Body of pancreas (tissue), 4 donors: ENCODE data around the gene NEDD1. TPM values are rescaled to one million over a fixed set of nuclear protein-coding genes. Genes with fewer than 3 reads are reported as not detected.
A peak's percentile ranks its signal among the peaks of the same experiment; 100 is the strongest.

Source experiments
- ATAC-seq: fragments of 150-250 bp; one replicate; pipeline ENCODE4 v1.9.1; 2016
- DNase-seq, 4 donors: peaks; one replicate each; pipeline ENCODE4 v3.0.0-alpha.2; 2019
- H3K27ac ChIP-seq, 4 donors: fragments of 200-600 bp; sonication (generic); 1 replicate in 3 of 4; 2 replicates in 1 of 4; pipeline versions ENCODE4 v1.5.1 to v1.6.1; 2016 to 2019; ENCODE audit warnings: mild to moderate bottlenecking in 1 of 4, mixed read lengths in 1 of 4, moderate library complexity in 1 of 4
- H3K27me3 ChIP-seq, 2 donors: fragments of 200-600 bp; sonication (generic); one replicate each; pipeline ENCODE4 v1.6.0; 2016; ENCODE audit warnings: mild to moderate bottlenecking in 1 of 2
- H3K36me3 ChIP-seq, 2 donors: fragments of 200-600 bp; sonication (generic); replicated peaks in 1 of 2; 2 replicates each; pipeline ENCODE4 v1.5.1; 2016; ENCODE audit warnings: low read depth in 2 of 2; ENCODE audit not compliant: insufficient read depth in 1 of 2
- H3K4me1 ChIP-seq: fragments of 200-600 bp; sonication (generic); one replicate; pipeline ENCODE4 v1.6.0; 2016
- H3K4me3 ChIP-seq, 2 donors: fragments of 200-600 bp; sonication (generic); 1 replicate in 1 of 2; 2 replicates in 1 of 2; pipeline ENCODE4 v1.5.1; 2016 to 2019
- H3K9me3 ChIP-seq, 3 donors: fragments of 200-600 bp; sonication (generic); 1 replicate in 2 of 3; 2 replicates in 1 of 3; pipeline ENCODE4 v1.5.1; 2016
- POLR2A ChIP-seq, 3 donors: fragments of 450-650 bp; IDR thresholded peaks; one replicate each; pipeline ENCODE4 v1.6.1; 2016; ENCODE audit warnings: antibody characterized with exemption in 3 of 3, mild to moderate bottlenecking in 2 of 3
- WGBS, 2 donors: methylation state at CpG; one replicate each; pipeline ENCODE4 v1.1.5; 2017; 5-methylcytosine and 5-hydroxymethylcytosine counted together
- intact Hi-C: fragments of 100-400 bp; cut with DNase I; formaldehyde crosslinking; loops from one replicate; pipeline ENCODE4 v1.15.1; 2023
- total RNA-seq, 2 donors: library from RNA; depleted of rRNA; stranded (reverse); fragments of >200 nt; gene quantifications; one replicate each; pipeline ENCODE4 v1.1.0, GENCODE V29; 2016
- TF ChIP-seq, protein P1 (sequence below), 7 experiments: fragments of 450-650 bp in 4 of 7; fragments of 200-600 bp in 3 of 7; sonication (generic) in 3 of 7; IDR thresholded peaks; one replicate each; pipeline ENCODE4 v1.5.1; 2016 to 2019; ENCODE audit warnings: antibody characterized with exemption in 7 of 7

NEDD1 gene
- total RNA-seq, 2 donors from 2014 or later, result 7.8 to 15.5 TPM

DNA sequence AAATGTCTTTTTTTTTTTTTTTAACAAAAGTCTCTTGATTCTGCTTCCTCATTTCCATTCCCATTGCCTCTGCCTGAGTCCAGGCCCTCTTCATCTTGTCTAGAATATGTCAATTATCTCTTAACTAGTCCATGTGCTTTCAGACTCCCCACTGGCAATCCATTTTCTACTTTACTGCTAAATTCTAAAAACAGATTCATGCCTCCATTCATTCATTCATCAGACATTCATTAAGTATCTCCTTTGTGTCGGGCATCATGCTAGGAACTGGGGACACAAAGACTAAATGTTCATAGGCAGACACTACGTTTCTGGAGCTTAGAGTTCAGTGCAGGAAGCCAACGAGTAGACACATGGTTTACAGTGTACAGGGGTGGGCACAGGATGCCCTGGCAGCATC lies 9.6 kb upstream of the NEDD1 start:
- WGBS, 2 donors, result 54 to 60% methylated on average over 3 of the region's 3 CpGs
- Histone ChIP-seq H3K9me3 (no peaks in the 10 kb centered on the region), H3K4me3 (no peak overlapping the region), H3K4me1 (no peaks in the 10 kb centered on the region), H3K36me3 (no peaks in the 10 kb centered on the region), H3K27me3 (no peaks in the 10 kb centered on the region), H3K27ac (no peak overlapping the region)
- intact Hi-C loops, result no loop called here
- TF ChIP-seq POLR2A (IDR thresholded peaks at IDR 0.05), result no peak
- TF ChIP-seq, protein P1, sequence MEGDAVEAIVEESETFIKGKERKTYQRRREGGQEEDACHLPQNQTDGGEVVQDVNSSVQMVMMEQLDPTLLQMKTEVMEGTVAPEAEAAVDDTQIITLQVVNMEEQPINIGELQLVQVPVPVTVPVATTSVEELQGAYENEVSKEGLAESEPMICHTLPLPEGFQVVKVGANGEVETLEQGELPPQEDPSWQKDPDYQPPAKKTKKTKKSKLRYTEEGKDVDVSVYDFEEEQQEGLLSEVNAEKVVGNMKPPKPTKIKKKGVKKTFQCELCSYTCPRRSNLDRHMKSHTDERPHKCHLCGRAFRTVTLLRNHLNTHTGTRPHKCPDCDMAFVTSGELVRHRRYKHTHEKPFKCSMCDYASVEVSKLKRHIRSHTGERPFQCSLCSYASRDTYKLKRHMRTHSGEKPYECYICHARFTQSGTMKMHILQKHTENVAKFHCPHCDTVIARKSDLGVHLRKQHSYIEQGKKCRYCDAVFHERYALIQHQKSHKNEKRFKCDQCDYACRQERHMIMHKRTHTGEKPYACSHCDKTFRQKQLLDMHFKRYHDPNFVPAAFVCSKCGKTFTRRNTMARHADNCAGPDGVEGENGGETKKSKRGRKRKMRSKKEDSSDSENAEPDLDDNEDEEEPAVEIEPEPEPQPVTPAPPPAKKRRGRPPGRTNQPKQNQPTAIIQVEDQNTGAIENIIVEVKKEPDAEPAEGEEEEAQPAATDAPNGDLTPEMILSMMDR (IDR thresholded peaks at IDR 0.05), result no peak
- DNase-seq (no peak), ATAC-seq (no peak)

DNA sequence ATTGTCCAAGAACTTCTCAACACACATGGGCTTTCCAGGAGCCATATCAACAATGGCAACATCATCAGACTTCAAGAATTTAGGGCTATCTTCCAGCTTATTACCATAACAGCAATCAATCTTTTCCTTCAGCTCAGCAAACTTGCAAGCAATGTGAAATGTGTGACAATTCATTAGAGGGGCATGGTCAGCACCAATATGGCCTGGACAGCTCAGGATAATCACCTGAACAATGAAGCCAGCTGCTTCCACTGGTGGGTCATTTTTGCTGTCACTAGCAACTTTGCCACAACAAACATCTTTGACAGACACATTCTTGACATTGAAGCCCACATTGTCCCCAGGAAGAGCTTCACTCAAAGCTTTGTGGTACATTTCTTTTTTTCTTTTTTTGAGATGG lies 5.9 kb upstream of the NEDD1 start:
- ATAC-seq, result no peak

DNA sequence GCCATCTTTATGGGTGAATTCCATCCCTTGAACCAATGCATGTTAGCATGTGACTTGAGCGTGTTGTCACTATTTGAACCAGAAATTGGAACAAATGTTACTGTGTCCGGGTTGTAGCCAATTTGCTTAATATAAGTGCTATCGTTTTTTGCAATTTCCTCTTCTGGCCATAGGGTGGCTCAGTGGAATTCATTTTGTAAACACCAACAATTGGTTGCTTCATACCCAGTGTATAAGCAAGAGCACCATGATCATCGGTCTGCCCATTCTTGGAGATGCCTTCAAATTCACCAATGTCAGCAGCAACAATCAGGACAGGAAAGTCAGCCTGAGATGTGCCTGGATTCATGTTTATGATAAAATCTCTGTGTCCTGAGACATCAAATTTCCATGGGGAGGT lies 5.0 kb upstream of the NEDD1 start:
- intact Hi-C loops, result no loop called here
- no peak for ATAC-seq
- 59 to 66% methylated on average over 4 of the region's 4 CpGs for WGBS, 2 donors
- Histone ChIP-seq H3K27ac (no peak overlapping the region), H3K4me1 (no peaks in the 10 kb centered on the region), H3K9me3 (no peaks in the 10 kb centered on the region), H3K4me3 (no peak overlapping the region), H3K27me3 (no peaks in the 10 kb centered on the region), H3K36me3 (no peaks in the 10 kb centered on the region)
- TF ChIP-seq, protein P1 (IDR thresholded peaks at IDR 0.05), result no peak
- TF ChIP-seq POLR2A (IDR thresholded peaks at IDR 0.05), result no peak
- no peak for DNase-seq

More for the DNA sequence above, 5.9 kb upstream of the NEDD1 start:
- Histone ChIP-seq H3K36me3 (no peaks in the 10 kb centered on the region), H3K27me3 (no peaks in the 10 kb centered on the region), H3K4me1 (no peaks in the 10 kb centered on the region), H3K9me3 (no peaks in the 10 kb centered on the region), H3K27ac (no peak overlapping the region), H3K4me3 (no peak overlapping the region)
- intact Hi-C loops, result no loop called here
- TF ChIP-seq, protein P1 (IDR thresholded peaks at IDR 0.05), result no peak
- TF ChIP-seq POLR2A (IDR thresholded peaks at IDR 0.05), result no peak
- no peak for DNase-seq

DNA sequence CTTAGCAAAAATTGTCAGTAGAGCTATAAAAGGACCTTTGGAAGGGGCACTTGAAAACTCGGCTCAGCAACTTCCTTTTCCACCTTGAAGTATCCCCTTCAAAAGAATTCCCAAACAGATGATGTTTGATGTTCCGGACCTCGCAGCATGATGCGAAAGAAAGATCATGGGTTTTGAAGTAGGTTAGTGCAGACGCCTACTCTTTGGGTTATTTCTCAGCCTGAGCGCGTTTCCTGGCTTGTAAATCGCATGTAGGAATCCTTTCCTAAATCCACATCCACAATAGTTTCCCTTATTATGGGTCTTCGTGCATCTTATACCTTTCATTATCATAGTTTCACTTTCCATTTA lies 584 bp upstream of the NEDD1 start:
- Histone ChIP-seq H3K9me3 (no peaks in the 10 kb centered on the region), H3K4me1 (peaks cover 14% of the 10 kb centered on the region), H3K27ac (peak overlapping the region; percentile 76 to 90 (median 84)), H3K27me3 (no peaks in the 10 kb centered on the region), H3K36me3 (no peaks in the 10 kb centered on the region), H3K4me3 (peak overlapping the region; percentile 56 to 83)
- TF ChIP-seq POLR2A (IDR thresholded peaks at IDR 0.05), result no peak
- TF ChIP-seq, protein P1 (IDR thresholded peaks at IDR 0.05), result no peak
- 35 to 43% methylated on average over 9 of the region's 9 CpGs for WGBS, 2 donors
- no peak for DNase-seq
- ATAC-seq, result no peak
- intact Hi-C loops, result no loop called here

DNA sequence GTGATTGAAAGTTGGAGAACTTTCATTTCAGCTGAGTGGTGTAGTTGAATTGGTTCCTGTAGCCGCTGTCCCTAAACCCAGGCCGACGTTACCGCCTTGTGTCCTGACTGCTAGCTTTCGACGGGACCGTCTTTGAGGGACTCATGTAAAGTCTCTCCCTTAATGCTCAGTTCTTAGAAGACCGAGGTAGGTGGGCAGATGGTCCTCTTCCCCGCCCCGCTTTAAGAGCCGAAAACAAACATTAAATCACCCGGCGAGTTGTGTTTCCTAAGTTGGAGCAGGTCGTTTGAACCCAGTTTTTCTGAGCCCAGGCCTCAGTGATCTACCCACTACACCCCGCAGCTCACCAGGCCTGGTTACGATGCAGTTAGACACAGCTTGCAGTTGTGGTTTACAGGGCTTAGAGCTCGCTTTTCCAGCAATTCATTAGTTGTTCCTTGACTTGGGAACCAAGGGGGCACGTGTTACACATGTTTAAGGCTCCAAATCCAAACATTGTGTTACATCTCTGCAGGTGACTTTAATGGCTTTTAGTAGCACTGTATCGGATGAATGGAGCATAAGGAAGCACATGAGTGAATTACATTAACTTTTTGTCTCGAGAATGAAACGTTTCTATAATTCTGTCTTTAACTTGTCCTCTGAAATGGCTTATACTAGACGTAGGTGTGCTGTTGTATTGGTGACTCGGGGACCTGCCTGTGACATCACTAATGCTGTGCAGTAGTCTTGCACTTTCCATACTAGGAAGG lies 790 bp downstream of the NEDD1 start:
- 4 to 6% methylated on average over 22 to 23 of the region's 23 CpGs for WGBS, 2 donors
- peak; percentile 52 for ATAC-seq
- peak overlapping the region; percentile 76 to 90 (median 84) for H3K27ac ChIP-seq
- H3K36me3 ChIP-seq, result no peaks in the 10 kb centered on the region
- peak overlapping the region; percentile 56 to 83 for H3K4me3 ChIP-seq
- H3K27me3 ChIP-seq, result no peaks in the 10 kb centered on the region
- H3K9me3 ChIP-seq, result no peaks in the 10 kb centered on the region
- TF ChIP-seq, protein P1 (IDR thresholded peaks at IDR 0.05), result no peak
- no peak for TF ChIP-seq POLR2A (IDR thresholded peaks at IDR 0.05)
- peak in 3 of 4 donors; percentile 14 to 23 (median 18) for DNase-seq
- H3K4me1 ChIP-seq, result peaks cover 19% of the 10 kb centered on the region
- intact Hi-C loops, result no loop called here
